Measurements from ENCODE around the gene ITIH4.

DNA sequence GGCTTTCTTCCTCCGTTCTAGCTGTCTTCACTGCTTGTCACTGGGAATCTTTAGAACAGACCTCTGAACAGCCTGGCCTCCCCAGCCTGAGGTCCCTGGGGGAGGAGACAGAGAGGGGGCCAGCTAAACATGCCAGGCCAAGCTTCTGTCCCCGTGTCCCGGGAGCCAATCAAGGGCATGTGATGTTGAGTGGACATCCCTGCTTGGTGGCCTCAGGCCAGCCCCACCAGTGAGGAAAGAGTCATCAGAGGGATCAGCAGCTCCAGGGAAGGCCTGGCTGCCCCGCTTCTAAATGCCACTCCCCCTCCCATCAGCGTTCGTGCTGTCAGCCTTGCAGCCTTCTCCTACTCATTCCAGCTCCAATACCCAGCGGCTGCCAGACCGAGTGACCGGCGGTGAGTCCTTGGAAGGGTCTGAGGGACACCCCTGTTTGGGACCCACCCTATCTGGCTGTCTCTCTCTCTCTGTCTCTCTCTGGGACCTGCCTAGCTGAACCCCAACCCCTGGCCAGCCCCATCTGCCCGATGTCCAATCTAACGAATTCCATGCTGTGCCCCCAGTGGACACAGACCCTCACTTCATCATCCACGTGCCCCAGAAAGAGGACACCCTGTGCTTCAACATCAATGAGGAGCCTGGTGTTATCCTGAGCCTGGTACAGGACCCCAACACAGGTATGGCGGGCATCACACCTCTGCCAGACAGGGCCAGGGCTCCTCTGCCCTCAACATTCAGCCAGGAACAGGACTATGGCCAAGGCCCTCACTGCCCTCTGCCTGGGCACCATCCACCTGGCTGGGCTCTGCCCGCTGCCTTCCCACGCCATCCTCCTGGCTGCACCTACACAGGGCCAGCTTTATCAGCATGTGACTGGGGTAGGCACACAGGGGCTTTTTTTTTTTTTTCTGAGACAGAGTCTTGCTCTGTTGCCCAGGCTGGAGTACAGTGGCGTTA is 42.5 kb downstream of the ITIH4 start:
- TF ChIP-seq JUND (IDR thresholded peaks at IDR 0.05; ENCODE audit: low read depth, low read length) (no peak), SUPT20H (IDR thresholded peaks at IDR 0.05; ENCODE audit: borderline replicate concordance, control insufficient read depth, low read depth, low read length) (no peak), CHD1 (IDR thresholded peaks at IDR 0.05; ENCODE audit: low read depth, low read length) (no peak), STAT3 (IDR thresholded peaks at IDR 0.05; ENCODE audit: low read depth, low read length) (no peak), CEBPZ (IDR thresholded peaks at IDR 0.05; ENCODE audit: low read depth, low read length) (no peak), HDAC6 (IDR thresholded peaks at IDR 0.05; ENCODE audit: unreplicated experiment) (no peak), EZH2 (IDR thresholded peaks at IDR 0.05; ENCODE audit: borderline replicate concordance, control insufficient read depth, low read depth, low read length) (no peak), CTCF (IDR thresholded peaks at IDR 0.05 in 2 of 3, conservative IDR thresholded peaks at IDR 0.05 in 1 of 3; ENCODE audit: control insufficient read depth in 2 of 3, extremely low read depth in 1 of 3, insufficient read depth in 1 of 3, low read depth in 3 of 3, low read length in 3 of 3) (no peak)
- TF ChIP-seq, protein P1, sequence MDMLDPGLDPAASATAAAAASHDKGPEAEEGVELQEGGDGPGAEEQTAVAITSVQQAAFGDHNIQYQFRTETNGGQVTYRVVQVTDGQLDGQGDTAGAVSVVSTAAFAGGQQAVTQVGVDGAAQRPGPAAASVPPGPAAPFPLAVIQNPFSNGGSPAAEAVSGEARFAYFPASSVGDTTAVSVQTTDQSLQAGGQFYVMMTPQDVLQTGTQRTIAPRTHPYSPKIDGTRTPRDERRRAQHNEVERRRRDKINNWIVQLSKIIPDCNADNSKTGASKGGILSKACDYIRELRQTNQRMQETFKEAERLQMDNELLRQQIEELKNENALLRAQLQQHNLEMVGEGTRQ (IDR thresholded peaks at IDR 0.05; ENCODE audit: borderline replicate concordance, low read depth, low read length): no peak
- TF ChIP-seq, protein P2, sequence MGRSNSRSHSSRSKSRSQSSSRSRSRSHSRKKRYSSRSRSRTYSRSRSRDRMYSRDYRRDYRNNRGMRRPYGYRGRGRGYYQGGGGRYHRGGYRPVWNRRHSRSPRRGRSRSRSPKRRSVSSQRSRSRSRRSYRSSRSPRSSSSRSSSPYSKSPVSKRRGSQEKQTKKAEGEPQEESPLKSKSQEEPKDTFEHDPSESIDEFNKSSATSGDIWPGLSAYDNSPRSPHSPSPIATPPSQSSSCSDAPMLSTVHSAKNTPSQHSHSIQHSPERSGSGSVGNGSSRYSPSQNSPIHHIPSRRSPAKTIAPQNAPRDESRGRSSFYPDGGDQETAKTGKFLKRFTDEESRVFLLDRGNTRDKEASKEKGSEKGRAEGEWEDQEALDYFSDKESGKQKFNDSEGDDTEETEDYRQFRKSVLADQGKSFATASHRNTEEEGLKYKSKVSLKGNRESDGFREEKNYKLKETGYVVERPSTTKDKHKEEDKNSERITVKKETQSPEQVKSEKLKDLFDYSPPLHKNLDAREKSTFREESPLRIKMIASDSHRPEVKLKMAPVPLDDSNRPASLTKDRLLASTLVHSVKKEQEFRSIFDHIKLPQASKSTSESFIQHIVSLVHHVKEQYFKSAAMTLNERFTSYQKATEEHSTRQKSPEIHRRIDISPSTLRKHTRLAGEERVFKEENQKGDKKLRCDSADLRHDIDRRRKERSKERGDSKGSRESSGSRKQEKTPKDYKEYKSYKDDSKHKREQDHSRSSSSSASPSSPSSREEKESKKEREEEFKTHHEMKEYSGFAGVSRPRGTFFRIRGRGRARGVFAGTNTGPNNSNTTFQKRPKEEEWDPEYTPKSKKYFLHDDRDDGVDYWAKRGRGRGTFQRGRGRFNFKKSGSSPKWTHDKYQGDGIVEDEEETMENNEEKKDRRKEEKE (IDR thresholded peaks at IDR 0.05): no peak

All from GM12878 (cell line).